Astrocyte of the cerebellum (primary cell): ENCODE measurements around the gene RFTN1.

Experiments
- DNase-seq: peaks from one replicate; pipeline ENCODE4 v3.0.0-alpha.2; 2011; ENCODE audit warnings: low read depth
- H3K4me3 ChIP-seq: 2 replicates; pipeline ENCODE4 v1.5.1; 2011; ENCODE audit warnings: mild to moderate bottlenecking, low read depth, low read length, moderate library complexity
- CTCF ChIP-seq: IDR thresholded peaks from 2 replicates; pipeline ENCODE4 v1.5.1; 2012; ENCODE audit warnings: low read length, low read depth, moderate library complexity, mild to moderate bottlenecking; ENCODE audit errors: missing control alignments
- in situ Hi-C: cut with HindIII; loops from 2 replicates; pipeline ENCODE4 v1.10.0; 2017; ENCODE audit warnings: low sequenced_read_pairs

RFTN1 gene

GRCh38 chr3:16372362-16373292, 140.9 kb downstream of the RFTN1 start:
- no peak for DNase-seq
- TF ChIP-seq CTCF, result no peak
- no peak overlapping the region for H3K4me3 ChIP-seq
- in situ Hi-C loops, result no loop called here

GRCh38 chr3:16370872-16371740, 142.4 kb downstream of the RFTN1 start:
- DNase-seq, result no peak
- TF ChIP-seq CTCF, result no peak
- H3K4me3 ChIP-seq, result no peak overlapping the region
- in situ Hi-C loops, result no loop called here

- H3K4me3 ChIP-seq, result no peak overlapping the region
Measured at GRCh38 chr3:16370503-16370871, 143.0 kb downstream of the RFTN1 start.

GRCh38 chr3:16369885-16370284, 143.6 kb downstream of the RFTN1 start:
- in situ Hi-C loops, result no loop called here
- no peak for TF ChIP-seq CTCF
- DNase-seq, result no peak
- no peak overlapping the region for H3K4me3 ChIP-seq

More at GRCh38 chr3:16370503-16370871, 143.0 kb downstream of the RFTN1 start:
- no peak for TF ChIP-seq CTCF
- in situ Hi-C loops, result no loop called here
- no peak for DNase-seq

GRCh38 chr3:16369276-16369675, 144.2 kb downstream of the RFTN1 start:
- no peak overlapping the region for H3K4me3 ChIP-seq
- TF ChIP-seq CTCF, result no peak
- no peak for DNase-seq
- in situ Hi-C loops, result no loop called here

- no peak overlapping the region for H3K4me3 ChIP-seq
- TF ChIP-seq CTCF, result no peak
- in situ Hi-C loops, result no loop called here
- no peak for DNase-seq
Measured at GRCh38 chr3:16366581-16366980, 146.9 kb downstream of the RFTN1 start.
